HG03439 (cell line): Measurements from ENCODE around the gene DOCK7.

Experiments used
- ATAC-seq: cut with Tn5 transposase; IDR thresholded peaks from one replicate; pipeline ENCODE4 v1.9.1; 2021; ENCODE audit warnings: mild to moderate bottlenecking, moderate library complexity; ENCODE audit not compliant: unreplicated experiment

DOCK7 gene

DNA sequence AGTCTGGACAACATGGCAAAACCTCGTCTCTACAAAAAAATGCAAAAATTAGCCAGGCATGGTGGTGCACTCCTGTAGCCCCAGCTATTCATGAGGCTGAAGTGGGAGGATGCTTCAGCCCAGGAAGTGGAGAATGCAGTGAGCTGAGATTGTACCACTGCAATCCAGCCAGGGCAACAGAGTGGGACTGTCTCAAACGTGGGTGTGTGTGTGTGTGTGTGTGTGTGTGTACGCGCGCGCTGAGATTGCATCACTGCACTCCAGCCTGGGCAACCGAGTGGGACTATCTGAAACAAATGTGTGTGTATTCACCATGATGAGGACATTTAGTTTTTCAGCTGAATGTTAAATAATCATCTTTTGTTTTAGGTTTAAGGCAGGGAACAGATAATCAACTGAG lies 230.2 kb downstream of the DOCK7 start:
- ATAC-seq = no peak

DNA sequence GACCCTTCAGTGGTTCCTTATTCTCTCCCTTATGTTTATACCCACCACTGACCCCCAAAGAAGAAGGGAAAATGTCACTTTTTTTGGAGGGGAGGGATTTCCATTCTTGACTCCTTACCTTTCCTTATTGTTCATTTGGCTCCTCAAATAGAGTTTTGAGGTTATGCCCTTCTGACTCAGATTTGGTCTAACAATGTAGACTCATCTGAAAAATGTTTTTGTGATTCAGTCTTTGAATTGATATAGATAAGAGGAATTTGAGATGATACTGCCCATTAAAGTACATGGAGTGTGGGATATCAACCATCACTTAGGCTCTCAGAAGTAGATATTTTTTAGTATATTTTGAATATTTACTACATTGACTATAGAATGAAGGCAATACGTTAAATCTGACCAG lies 235.2 kb downstream of the DOCK7 start:
- ATAC-seq = no peak

DNA sequence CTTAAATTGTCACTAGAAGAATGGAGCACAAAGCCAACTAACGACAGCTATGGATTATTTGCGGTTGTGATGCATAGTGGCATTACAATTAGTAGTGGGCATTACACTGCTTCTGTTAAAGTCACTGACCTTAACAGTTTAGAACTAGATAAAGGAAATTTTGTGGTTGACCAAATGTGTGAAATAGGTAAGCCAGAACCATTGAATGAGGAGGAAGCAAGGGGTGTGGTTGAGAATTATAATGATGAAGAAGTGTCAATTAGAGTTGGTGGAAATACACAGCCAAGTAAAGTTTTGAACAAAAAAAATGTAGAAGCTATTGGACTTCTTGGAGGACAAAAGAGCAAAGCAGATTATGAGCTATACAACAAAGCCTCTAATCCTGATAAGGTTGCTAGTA lies 237.9 kb downstream of the DOCK7 start:
- ATAC-seq = no peak

DNA sequence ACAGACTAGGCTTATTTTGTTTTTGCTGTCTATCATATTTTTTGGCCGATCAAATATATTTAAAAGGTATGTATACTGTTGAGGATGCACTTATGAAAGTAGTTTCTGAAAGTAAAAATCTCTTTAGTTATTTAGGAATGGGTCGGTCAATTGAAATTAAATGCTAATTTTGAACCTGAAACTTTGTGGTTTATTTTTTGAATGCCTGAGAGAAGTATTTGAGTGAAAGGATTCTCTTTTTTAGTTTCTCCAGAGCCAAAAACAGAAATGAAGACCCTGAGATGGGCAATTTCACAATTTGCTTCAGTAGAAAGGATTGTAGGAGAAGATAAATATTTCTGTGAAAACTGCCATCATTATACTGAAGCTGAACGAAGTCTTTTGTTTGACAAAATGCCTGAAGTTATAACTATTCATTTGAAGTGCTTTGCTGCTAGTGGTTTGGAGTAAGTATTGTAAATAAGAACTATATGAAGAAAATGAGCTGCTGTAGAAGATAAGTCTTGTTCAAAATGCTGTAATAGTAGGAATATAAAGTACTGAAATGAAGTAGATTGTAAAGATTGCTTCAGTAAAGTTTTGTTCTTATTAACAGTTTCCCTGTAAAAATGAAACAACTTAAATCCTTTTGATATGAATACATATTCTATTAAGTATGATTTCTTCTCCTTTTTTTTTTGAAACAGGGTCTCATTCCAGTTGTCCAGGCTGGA lies 239.8 kb downstream of the DOCK7 start:
- no peak for ATAC-seq

DNA sequence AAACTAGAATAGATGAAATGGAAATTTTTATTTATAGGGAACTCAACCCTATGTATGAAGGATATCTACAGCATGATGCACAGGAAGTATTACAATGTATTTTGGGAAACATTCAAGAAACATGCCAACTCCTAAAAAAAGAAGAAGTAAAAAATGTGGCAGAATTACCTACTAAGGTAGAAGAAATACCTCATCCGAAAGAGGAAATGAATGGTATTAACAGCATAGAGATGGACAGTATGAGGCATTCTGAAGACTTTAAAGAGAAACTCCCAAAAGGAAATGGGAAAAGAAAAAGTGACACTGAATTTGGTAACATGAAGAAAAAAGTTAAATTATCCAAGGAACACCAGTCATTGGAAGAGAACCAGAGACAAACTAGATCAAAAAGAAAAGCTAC lies 243.5 kb downstream of the DOCK7 start:
- ATAC-seq = no peak

DNA sequence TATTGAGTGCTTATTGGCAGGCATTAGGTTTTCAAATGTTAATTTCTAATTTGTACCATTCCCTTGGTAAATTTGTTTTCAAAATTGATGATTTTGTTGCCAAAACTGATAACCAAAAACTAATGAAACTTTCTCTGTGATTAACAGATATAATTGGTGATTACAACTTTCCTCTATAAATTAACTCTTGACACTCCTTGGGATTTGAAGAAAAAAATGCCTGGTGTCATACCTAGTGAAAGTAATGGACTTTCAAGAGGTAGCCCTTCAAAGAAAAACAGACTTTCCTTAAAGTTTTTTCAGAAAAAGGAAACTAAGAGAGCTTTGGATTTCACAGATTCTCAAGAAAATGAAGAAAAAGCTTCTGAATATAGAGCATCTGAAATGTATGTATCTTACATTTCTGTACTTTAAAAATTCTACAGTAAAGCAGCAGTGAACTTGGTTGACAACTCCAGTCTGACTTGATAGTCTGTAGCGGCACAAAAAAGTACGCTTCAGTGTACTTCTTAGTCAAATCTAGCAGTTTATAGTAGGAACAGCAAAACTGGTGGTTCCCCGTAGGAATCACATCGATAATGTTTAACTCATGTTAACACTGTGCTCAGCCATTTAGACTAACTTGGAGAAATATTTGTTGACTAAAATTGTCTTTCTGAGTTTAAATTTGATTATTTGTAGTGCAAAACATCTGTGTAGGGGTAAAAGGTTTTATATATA lies 248.4 kb downstream of the DOCK7 start:
- ATAC-seq = no peak

DNA sequence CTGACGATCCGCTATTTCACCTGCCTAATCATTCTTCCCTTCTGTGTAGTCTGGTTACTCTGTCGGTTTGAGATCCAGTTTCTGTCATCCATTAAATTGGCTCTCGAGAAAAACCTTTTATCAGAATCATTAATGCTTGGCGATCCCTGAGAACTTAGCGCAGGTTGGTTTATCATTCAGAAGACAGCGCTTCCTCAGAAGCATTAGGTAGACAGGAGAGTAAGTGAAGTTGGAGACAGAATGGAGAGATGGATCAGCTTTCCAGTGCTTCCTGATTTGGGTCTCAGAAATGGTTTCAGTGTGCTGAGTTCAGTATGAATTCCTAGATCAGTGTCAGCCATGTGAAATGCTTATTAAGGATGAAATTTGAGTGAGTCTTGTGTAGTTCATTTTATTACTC lies 250.0 kb downstream of the DOCK7 start:
- ATAC-seq = no peak

DNA sequence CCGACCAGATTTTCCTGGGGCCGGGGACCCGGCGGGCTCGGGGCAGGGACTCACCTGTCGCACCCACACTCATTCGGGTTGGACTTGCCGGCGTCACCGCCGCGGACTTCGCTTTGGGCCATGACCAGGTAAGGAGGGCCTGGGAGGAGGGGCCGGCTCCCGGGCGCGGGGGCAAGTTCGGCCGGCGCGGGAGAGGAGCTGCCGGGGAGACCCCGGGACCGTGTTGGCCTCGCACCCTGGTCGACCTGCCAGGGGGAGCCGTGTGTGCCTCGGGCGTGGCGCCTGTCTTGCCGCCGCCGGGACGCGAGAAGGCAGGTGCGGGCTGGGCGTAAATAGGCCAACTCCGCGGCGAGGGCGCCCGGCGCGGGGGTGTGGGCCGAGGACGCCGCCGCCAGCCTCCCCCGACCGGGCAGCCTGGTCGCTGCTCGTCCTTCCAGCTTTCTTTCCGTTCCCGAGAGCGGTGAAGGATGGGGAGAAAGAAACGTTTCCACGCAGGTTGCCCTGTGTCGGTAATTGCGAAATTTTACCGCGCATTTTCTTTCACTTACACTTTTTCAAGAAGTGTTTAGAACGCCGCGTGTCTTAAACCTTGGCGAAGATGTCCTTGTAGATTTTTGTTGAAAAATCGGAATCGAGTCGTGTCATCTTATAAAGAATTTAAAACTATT lies 250.8 kb downstream of the DOCK7 start:
- ATAC-seq = peak; percentile 8

DNA sequence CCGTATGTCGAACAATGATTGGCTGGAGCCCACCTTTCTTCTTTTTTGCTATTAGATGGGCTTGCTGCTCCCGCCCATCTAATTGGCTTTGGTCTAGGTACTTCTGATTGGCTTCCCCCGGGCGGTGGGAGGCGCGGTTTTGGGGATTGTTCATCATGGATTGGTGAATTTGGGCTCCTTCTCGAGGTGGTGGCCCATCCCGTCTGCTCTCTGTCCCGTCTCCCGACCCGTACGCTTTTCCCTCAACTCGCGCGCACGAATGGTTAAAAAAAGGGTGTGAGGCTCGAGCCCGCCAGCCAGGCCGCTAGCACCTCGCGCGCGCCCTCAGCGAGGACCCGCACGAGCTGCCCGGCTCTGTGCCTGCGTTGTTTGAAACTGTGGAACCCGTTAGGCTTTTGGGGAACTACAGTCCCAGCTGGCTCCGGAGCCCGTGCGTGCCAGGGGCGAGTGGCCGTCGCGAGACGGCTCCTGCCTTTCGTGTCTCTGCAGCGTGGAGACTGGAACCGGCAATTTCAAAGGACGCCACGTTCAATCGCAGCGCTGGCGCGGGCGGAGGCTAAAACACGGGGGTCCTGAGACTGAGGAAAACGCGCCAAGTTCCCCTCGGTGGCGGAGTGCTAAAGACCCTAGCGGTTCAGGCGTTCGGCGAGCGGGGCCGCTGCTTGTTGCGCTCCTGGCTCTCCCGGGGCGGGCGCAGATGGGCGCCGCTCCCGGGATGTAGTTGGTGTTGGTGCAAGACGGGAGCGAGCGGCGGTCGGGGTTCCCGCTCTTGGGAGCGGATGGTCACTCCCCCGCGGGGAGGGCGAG lies 251.5 kb downstream of the DOCK7 start, which contains the start of gene USP1:
Gene USP1, plus strand, starts transcription at position 584 of the 807 bp plus-strand sequence. CDS start 2,819 bp downstream, outside the sequence.
- peak; percentile 79 for ATAC-seq

DNA sequence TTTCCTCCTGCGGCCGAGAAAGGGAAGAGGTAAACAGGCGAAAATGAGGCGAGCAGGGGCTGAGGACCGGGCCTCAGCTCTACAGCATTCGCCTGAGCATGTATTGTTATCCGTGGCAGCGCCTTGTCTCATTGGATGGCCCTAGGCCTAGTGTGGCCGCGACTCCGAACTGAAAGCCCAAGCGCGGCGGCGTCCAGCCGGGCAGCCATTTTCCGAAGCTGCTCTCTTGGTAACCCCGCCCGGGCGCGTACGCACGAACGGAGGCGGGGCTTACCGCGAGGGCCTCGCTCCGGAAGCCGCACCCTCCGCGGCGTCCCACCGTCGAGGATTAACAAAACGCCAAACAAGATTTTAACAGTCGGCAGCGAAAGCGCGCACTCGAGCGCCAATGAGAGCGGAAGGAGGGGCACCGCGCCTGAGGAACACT lies 252.1 kb downstream of the DOCK7 start:
- ATAC-seq = peak; percentile 72

DNA sequence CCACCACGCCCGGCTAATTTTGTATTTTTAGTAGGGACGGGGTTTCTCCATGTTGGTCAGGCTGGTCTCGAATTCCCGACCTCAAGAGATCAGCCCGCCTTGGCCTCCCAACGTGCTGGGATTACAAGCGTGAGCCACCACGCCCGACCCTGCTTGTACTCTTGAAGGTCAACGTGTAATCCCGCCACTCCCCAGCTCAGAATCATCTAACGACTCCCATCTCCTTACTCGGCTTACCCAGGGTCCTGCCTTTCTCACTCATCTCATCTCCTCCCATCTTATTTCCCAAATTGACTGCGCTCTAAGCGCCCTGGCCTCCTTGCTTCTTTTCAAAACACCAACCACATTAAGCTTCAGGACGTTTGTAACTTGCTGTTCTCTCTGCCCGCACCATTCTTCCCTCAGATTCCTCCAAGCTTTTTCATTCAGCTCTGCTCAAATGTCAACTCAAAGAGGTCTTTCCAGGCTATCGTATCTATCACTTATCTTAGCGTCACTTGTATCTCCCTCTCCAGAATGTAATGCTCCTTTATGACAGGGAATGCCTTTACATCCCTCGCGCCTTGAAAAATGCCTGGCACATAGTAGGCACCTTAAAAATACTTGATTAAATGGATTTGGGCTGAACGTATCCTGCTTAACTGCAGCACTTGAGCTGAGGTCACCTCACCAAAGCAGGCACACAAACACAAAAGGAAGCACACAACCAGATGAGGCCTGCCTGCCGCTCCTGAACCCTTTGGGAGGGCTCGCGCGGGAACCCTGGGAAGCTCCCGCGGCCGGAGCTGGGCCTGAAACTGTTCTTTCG lies 252.8 kb downstream of the DOCK7 start:
- peak; percentile 3 for ATAC-seq

DNA sequence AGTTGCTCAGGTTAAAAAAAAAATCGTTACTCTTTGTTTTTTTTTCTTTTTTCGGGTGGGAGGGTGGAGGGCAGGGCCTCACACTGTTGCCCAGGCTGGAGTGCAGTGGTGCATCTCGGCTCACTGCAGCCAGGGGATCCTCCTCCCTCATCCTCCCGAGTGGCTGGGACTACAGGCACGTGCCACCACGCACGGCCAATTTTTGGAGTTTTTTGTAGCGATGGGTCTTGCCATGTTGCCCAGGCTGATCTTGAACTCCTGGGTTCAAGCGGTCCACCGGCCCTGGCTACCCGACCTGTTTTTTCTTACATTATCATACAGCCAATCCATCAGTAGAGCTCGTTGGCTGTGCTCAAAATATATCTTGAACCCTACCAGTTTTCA lies 253.6 kb downstream of the DOCK7 start:
- no peak for ATAC-seq

DNA sequence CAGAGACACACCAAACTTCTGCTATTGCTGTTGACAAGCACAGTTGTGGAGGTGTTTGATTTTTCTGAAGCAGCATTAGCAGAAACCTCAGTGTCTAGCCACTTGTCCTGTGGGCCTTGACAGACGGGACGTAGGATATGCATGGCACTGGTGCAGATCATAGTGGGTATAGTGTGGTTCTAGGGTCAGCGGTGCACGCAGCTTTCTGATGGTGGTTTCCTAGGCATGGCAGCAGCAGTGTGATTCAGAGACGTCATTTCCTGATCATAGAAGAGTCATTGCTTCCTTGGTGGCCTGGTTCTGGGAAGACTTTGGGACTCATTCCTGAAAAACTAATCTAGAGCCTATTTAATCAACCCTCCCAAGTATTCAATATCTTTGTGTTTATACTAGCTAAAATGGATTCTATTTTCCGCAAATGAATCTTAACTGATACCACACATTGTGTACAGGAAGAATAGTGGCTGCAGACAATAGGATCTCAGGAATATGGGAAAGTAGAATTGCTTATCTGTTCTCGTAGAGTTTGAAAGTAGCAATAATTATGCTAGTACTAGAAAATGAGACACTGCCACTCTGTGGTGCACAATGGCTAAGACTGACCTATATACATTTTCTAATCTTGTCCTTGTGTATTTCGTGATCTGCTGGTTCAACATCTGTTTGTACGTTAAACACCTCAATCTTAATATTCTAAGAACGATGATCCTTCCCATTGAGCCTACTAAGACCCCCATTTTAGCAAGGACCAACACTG lies 254.1 kb downstream of the DOCK7 start:
- no peak for ATAC-seq

DNA sequence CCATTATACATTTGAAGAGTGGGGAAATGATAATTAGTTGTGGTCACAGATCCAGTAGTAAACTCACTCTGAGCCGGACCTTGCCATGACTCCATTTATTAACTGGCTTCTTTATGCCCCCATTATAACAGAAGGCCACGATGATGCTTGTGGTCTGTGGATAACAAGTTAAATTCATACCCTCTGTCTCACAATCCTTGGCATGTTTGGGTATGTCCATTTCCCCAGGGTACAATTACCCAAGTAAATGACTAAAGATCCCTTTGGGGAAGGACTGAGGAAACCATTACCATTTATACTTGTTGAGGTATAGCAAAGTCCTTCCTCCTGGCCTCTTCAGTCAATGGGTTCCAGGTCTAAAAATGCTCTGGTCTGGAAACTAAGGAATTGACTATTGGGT lies 258.6 kb downstream of the DOCK7 start:
- no peak for ATAC-seq

DNA sequence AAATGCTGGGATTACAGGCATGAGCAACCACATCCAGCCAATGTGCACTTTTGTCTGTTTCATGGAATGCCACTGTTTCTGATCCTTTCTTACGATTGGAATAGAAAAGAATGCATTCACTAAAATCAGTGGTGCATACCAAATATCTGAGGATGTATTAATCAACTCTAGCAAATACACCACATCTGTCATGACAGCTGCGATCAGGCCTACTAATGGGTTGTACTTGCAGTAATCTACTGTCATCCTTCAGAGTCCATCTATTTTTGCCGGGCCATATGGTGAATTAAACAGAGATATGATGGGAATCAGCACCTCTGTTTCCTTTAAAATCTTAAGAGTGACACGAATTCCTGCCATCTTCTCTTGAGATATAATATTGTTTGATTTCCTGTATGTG lies 259.8 kb downstream of the DOCK7 start:
- ATAC-seq = no peak

DNA sequence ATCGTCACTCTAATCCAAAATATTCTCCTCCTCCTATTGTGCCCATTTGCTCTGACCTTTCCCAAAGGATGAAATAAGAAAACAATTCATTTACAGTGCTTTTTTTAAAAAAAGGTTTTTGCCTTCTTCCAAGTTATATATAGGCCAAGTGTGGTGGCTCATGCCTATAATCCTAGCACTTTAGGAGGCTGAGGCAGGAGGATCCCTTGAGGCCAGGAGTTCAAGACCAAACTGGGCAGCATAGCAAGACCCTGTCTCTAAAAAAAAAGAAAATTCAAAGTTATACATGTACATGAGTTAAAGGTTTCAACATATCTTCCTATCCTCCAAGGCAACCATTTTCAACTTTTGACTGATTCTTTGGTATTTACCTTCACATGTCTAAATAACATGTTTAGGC lies 261.4 kb downstream of the DOCK7 start:
- no peak for ATAC-seq

DNA sequence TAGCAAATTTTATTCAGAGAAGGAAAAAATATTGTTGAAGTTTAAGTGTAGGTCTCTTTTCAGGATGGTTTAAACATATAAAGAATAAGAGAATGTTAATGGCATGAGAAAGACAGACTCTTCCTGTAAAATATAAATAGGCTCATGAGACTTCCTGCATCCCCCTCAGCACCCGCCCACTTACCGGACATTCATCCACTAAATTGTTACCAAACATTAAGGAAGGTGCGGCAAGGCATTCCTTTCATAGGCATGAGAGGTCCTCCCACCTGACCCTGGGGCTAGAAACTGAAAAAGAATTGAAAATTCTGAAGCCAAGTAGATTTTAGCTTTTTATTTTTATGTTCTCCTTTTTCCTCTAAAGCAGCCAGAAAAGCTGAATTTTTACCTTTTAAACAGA lies 261.9 kb downstream of the DOCK7 start:
- ATAC-seq = no peak

DNA sequence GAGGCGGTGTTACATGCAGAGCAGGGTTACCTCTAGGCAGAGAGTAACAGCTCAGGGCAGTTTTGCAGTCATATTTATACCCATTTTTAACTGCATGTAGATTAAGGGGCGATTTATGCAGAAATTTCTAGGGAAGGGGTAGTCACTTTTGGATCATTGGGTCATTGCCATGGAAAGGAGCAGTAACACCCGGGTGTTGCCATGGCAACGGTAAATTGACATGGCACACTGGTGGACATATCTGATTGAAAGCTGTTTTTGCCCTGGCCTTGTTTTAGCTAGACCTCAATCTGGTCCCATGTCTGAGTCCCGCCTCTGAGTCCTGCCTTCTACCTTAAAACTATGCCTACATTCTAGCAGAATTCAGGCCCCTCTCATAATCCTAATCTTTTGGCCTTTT lies 263.1 kb downstream of the DOCK7 start:
- no peak for ATAC-seq

DNA sequence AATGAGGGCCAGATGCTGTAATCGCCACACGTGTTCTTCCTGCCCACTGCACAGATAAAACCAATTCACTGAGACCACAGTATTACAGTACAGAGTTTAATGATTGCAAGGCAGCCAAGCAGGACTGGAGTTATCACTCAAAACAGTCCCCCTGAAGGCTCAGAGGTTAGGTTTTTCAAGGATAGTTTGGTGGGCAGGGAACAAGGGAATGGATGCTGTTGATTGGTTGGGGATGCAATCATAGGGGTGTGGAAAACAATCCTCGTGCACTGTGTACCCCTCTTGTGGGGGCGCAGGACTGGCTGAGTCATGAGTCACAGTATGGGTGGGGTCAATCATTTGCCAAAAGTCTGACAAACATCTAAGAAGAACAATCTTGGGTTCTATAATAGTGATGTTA lies 263.8 kb downstream of the DOCK7 start:
- ATAC-seq = no peak
